ENCODE data around the gene NFIX.

The NFIX gene

DNA sequence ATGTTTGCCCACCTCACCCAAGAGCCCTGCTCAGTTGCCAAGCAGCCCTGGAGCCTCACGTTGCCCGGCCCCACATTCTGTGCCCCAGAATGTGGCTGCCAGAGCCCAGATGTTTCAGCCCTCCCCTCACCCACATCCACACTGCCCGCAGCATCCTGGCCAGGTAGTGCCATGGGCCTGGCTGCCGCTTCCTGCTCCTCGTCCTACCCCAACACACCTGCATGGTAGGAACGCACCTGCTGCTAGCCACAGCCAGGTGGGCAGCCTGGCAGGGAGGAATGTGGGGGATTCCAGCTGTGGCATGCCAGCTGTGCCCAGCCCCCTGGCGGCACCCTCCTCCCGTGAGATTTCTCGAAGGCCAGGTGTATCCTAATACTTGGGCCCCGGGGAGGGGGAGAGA is 7.5 kb upstream of the NFIX start:
- Histone ChIP-seq H3K9me3 (no peaks in the 10 kb centered on the region), H3K36me3 (no peaks in the 10 kb centered on the region), H3K27ac (no peak overlapping the region), H3K4me3 (ENCODE audit: low read depth in 1 of 2, low read length in 1 of 2) (no peak overlapping the region), H3K4me1 (ENCODE audit: control insufficient read depth in 1 of 2, insufficient read depth in 1 of 2, low read depth in 1 of 2, low read length in 1 of 2) (peaks cover 7 to 9% of the 10 kb centered on the region in 2 experiments), H3K27me3 (peaks cover 54% of the 10 kb centered on the region)
- TF ChIP-seq CTCF (IDR thresholded peaks at IDR 0.05), result no peak

DNA sequence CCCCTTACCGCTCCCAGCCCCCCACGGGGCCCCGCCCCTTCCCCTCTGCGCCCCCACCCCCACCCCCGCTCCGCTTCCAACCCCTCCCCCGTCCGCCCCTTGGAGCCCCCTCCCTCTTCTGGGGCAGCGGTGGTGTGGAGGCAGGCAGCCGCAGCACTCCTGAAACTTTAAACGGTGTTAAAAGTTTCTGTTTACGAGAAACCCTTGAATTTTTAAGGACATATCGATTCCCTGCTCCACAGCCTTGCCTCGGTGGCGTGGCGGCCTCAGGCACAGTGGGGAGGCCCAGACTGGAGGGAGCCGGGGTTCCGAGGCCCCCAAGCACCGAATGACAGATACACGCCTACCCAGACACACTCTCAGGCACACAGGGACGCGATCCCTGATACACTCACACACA is 4.8 kb upstream of the NFIX start:
- no peaks in the 10 kb centered on the region for H3K9me3 ChIP-seq
- no peak overlapping the region for H3K27ac ChIP-seq
- TF ChIP-seq CTCF (IDR thresholded peaks at IDR 0.05), result no peak
- peaks cover 4 to 6% of the 10 kb centered on the region in 2 experiments for H3K4me1 ChIP-seq (ENCODE audit: control insufficient read depth in 1 of 2, insufficient read depth in 1 of 2, low read depth in 1 of 2, low read length in 1 of 2)
- peaks cover 53% of the 10 kb centered on the region for H3K27me3 ChIP-seq
- no peaks in the 10 kb centered on the region for H3K36me3 ChIP-seq
- H3K4me3 ChIP-seq (ENCODE audit: low read depth in 1 of 2, low read length in 1 of 2), result no peak overlapping the region

DNA sequence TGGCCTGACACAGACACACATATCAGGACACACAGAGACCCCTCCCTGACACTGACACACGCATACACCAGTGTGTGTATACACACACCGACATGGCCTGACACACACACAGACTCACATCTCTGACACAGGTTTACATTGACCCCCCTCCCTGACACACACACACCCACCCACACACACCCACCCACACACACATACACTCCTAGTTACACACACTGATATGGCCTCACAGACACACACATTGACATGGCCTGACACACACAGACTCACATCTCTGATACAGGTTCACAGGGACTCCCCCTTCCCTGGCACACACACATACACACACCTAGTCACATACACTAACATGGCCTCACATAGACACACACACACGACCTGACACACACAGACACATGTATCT is 4.4 kb upstream of the NFIX start:
- Histone ChIP-seq H3K9me3 (no peaks in the 10 kb centered on the region), H3K36me3 (no peaks in the 10 kb centered on the region), H3K27me3 (peaks cover 50% of the 10 kb centered on the region), H3K4me1 (ENCODE audit: control insufficient read depth in 1 of 2, insufficient read depth in 1 of 2, low read depth in 1 of 2, low read length in 1 of 2) (peaks cover 4 to 6% of the 10 kb centered on the region in 2 experiments), H3K4me3 (ENCODE audit: low read depth in 1 of 2, low read length in 1 of 2) (no peak overlapping the region), H3K27ac (no peak overlapping the region)
- no peak for TF ChIP-seq CTCF (IDR thresholded peaks at IDR 0.05)

DNA sequence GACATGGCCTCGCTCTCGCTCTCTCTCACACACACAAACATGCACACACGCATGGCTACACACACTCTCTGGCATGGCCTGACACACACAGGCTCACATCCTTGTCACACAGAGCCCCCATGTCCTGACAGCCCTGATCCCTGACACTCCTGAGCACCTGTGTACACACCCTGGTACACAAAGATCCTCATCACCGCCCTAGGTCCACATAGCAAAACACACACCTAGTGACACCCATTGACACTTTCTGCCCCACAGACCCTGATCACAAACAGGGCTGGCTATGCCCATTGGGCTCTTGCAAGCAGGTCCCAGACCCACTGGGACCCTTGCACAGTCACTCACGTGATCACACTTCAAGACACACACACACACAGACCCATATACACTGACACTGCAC is 4.0 kb upstream of the NFIX start:
- Histone ChIP-seq H3K4me1 (ENCODE audit: control insufficient read depth in 1 of 2, insufficient read depth in 1 of 2, low read depth in 1 of 2, low read length in 1 of 2) (peaks cover 9 to 10% of the 10 kb centered on the region in 2 experiments), H3K27me3 (peaks cover 54% of the 10 kb centered on the region), H3K4me3 (ENCODE audit: low read depth in 1 of 2, low read length in 1 of 2) (no peak overlapping the region), H3K27ac (no peak overlapping the region), H3K9me3 (no peaks in the 10 kb centered on the region), H3K36me3 (no peaks in the 10 kb centered on the region)
- no peak for TF ChIP-seq CTCF (IDR thresholded peaks at IDR 0.05)

- Histone ChIP-seq H3K4me1 (ENCODE audit: control insufficient read depth in 1 of 2, insufficient read depth in 1 of 2, low read depth in 1 of 2, low read length in 1 of 2) (peaks cover 9 to 15% of the 10 kb centered on the region in 2 experiments), H3K27me3 (peaks cover 69% of the 10 kb centered on the region), H3K27ac (no peak overlapping the region), H3K9me3 (no peaks in the 10 kb centered on the region), H3K36me3 (no peaks in the 10 kb centered on the region), H3K4me3 (ENCODE audit: low read depth in 1 of 2, low read length in 1 of 2) (no peak overlapping the region)
- no peak for TF ChIP-seq CTCF (IDR thresholded peaks at IDR 0.05)
Measured at GRCh38 chr19:12992729-12993128, 2.5 kb upstream of the NFIX start.

- peaks cover 72% of the 10 kb centered on the region for H3K27me3 ChIP-seq
- H3K4me1 ChIP-seq (ENCODE audit: control insufficient read depth in 1 of 2, insufficient read depth in 1 of 2, low read depth in 1 of 2, low read length in 1 of 2), result peaks cover 9 to 15% of the 10 kb centered on the region in 2 experiments
- H3K9me3 ChIP-seq, result no peaks in the 10 kb centered on the region
- H3K27ac ChIP-seq, result no peak overlapping the region
- no peak for TF ChIP-seq CTCF (IDR thresholded peaks at IDR 0.05)
- no peak overlapping the region for H3K4me3 ChIP-seq (ENCODE audit: low read depth in 1 of 2, low read length in 1 of 2)
- H3K36me3 ChIP-seq, result no peaks in the 10 kb centered on the region
Measured at GRCh38 chr19:12993562-12993961, 1.7 kb upstream of the NFIX start.
